ENCODE measurements around the gene CSF2RB. TPM values are rescaled to one million over a fixed set of nuclear protein-coding genes. Genes with fewer than 3 reads are reported as not detected.
A peak's percentile ranks its signal among the peaks of the same experiment; 100 is the strongest.

CSF2RB gene
- total and polyA plus RNA-seq, 2 donors (not counting 3 experiments of a cell fraction or from before 2014, with no cell fraction given) = 20.6 to 68.2 TPM

DNA sequence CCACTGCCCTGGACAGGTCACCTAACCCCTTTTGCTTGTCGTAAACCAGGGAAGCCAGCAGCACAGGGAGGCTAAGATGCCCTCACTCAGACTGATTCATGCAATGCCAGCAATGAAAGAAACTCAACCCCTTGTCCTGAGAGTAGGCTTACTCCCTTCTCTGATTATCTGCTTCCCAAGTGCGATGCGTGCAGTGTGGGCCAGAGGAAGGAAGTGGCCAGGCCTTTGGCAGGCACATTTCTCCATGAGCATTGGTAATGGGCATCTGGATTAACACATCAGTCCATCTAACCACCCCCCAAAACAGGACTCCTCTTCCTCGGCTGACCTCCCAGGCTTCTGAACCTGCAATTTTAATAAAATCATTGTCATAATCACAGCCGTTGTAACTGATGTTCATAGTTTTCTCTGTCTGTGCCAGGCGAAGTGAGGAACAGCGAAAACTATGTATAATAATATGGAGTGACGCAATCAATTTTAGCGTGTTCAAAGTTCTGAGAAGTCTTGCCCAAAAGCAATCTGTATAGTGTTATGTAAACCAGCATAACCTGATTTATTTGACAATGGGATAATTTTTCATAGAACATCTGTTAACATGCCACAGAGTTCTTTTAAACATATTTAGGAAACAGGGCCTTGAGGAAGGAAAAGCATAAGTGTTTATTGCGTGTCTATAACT, 71.9 kb downstream of the CSF2RB start:
- TF ChIP-seq, protein P1, sequence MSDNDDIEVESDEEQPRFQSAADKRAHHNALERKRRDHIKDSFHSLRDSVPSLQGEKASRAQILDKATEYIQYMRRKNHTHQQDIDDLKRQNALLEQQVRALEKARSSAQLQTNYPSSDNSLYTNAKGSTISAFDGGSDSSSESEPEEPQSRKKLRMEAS (IDR thresholded peaks at IDR 0.05; ENCODE audit: insufficient read depth, insufficient read length) = no peak
- TF ChIP-seq EZH2 (IDR thresholded peaks at IDR 0.05; ENCODE audit: borderline replicate concordance, low read depth, low read length, severe bottlenecking) = no peak
- no peak for TF ChIP-seq MYC (IDR thresholded peaks at IDR 0.05; ENCODE audit: low read depth, low read length)
- TF ChIP-seq JUN (IDR thresholded peaks at IDR 0.05; ENCODE audit: borderline replicate concordance, insufficient read depth, insufficient read length, low read depth) = no peak
- no peak for TF ChIP-seq POLR2A (IDR thresholded peaks at IDR 0.05; ENCODE audit: low read depth, low read length)
- TF ChIP-seq FOS (IDR thresholded peaks at IDR 0.05; ENCODE audit: borderline replicate concordance, insufficient read depth, low read length) = no peak
- no peak for DNase-seq (ENCODE audit: low read depth, low spot score)
- ChIA-PET POLR2A (no interaction called here), CTCF (no interaction called here)
- no peak for FAIRE-seq
- no TSS peak for BruUV-seq (replicated peaks)
- H3K79me2 ChIP-seq (ENCODE audit: control insufficient read depth, insufficient read depth, low read length) = no peaks in the 10 kb centered on the region
- H3K9me3 ChIP-seq (replicated peaks; ENCODE audit: control insufficient read depth, insufficient read depth, low read length) = peaks cover 2% of the 10 kb centered on the region
- no peaks in the 10 kb centered on the region for H3K4me1 ChIP-seq (ENCODE audit: control insufficient read depth, extremely low read depth, insufficient read depth, low read length)
- H3K36me3 ChIP-seq (ENCODE audit: control insufficient read depth in 2 of 2, extremely low read depth in 1 of 2, insufficient read depth in 2 of 2, low read length in 2 of 2) = no peaks in the 10 kb centered on the region
- peaks cover 5 to 8% of the 10 kb centered on the region in 2 experiments for H3K27me3 ChIP-seq (ENCODE audit: control insufficient read depth in 2 of 2, insufficient read depth in 2 of 2, low read length in 2 of 2)
- intact Hi-C loops (cut with micrococcal nuclease) (loop anchor here (10.0 kb wide), 1 partner anchor 421 kb away; no protein-coding TSS in a partner anchor), dilution Hi-C loops (cut with MboI; ENCODE audit: extremely low pct_ligation_motif_present, low sequenced_read_pairs) (no loop called here)
- H4K20me1 ChIP-seq (replicated peaks; ENCODE audit: control insufficient read depth, extremely low read depth, insufficient read depth, low read length) = no peaks in the 10 kb centered on the region
- no peak overlapping the region for H3K27ac ChIP-seq (ENCODE audit: insufficient read depth, low read depth, low read length)
- no peak overlapping the region for H2AFZ ChIP-seq (ENCODE audit: low read depth, low read length)
- H3K4me2 ChIP-seq (ENCODE audit: insufficient read depth, low read length) = no peak overlapping the region
- no peaks in the 10 kb centered on the region for H3K9me1 ChIP-seq (replicated peaks; ENCODE audit: control insufficient read depth, extremely low read depth, insufficient read depth, low read length)
- H3K9ac ChIP-seq (replicated peaks; ENCODE audit: extremely low read depth, insufficient read depth, low read length) = no peak overlapping the region
- H3K4me3 ChIP-seq (replicated peaks in 1 of 3; ENCODE audit: insufficient read depth in 1 of 3, low read depth in 1 of 3, low read length in 3 of 3) = no peak overlapping the region

DNA sequence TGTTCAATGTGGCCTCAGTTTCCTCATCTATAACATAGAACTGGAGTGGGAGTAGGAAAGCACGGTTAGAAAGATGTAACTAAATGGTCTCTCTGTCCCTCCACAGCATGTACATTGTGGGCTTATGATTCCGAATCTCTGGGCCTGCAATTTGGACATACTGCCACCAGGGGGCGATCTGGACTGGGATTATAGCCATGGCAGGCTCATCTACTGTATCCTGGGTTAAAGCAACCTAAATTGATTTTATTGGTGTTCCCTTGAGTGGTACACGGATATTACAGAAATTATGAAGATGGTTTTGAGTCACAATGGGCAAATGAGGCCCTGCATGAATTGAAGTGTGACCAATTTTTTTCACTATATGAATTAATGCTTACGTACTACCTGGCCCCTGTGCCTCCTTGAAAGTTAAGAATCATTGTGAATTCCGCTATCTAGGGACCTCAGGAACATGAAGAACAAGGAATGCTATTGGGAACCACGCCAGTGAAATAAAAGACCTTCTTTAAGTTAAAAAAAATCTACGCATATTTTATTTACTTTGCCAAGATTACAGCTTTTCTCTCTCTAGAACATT, 72.9 kb downstream of the CSF2RB start:
- Histone ChIP-seq H3K9me3 (replicated peaks; ENCODE audit: control insufficient read depth, insufficient read depth, low read length) (peaks cover 2% of the 10 kb centered on the region), H3K27ac (ENCODE audit: insufficient read depth, low read depth, low read length) (no peak overlapping the region), H3K9ac (replicated peaks; ENCODE audit: extremely low read depth, insufficient read depth, low read length) (no peak overlapping the region), H4K20me1 (replicated peaks; ENCODE audit: control insufficient read depth, extremely low read depth, insufficient read depth, low read length) (no peaks in the 10 kb centered on the region), H3K4me3 (replicated peaks in 1 of 3; ENCODE audit: insufficient read depth in 1 of 3, low read depth in 1 of 3, low read length in 3 of 3) (no peak overlapping the region), H3K36me3 (ENCODE audit: control insufficient read depth in 2 of 2, extremely low read depth in 1 of 2, insufficient read depth in 2 of 2, low read length in 2 of 2) (no peaks in the 10 kb centered on the region), H3K27me3 (ENCODE audit: control insufficient read depth in 2 of 2, insufficient read depth in 2 of 2, low read length in 2 of 2) (peaks cover 9 to 12% of the 10 kb centered on the region in 2 experiments), H3K9me1 (replicated peaks; ENCODE audit: control insufficient read depth, extremely low read depth, insufficient read depth, low read length) (no peaks in the 10 kb centered on the region), H3K79me2 (ENCODE audit: control insufficient read depth, insufficient read depth, low read length) (no peaks in the 10 kb centered on the region), H3K4me2 (ENCODE audit: insufficient read depth, low read length) (no peak overlapping the region), H3K4me1 (ENCODE audit: control insufficient read depth, extremely low read depth, insufficient read depth, low read length) (no peaks in the 10 kb centered on the region), H2AFZ (ENCODE audit: low read depth, low read length) (no peak overlapping the region)
- intact Hi-C loops (cut with micrococcal nuclease) = loop anchor here (1.0 to 10.0 kb wide), 2 partner anchors 58 to 422 kb away; no protein-coding TSS in a partner anchor
- no peak for FAIRE-seq
- no peak for TF ChIP-seq GATA2 (IDR thresholded peaks at IDR 0.05; ENCODE audit: insufficient read depth, insufficient read length, low read depth, low read length)
- TF ChIP-seq, protein P2, sequence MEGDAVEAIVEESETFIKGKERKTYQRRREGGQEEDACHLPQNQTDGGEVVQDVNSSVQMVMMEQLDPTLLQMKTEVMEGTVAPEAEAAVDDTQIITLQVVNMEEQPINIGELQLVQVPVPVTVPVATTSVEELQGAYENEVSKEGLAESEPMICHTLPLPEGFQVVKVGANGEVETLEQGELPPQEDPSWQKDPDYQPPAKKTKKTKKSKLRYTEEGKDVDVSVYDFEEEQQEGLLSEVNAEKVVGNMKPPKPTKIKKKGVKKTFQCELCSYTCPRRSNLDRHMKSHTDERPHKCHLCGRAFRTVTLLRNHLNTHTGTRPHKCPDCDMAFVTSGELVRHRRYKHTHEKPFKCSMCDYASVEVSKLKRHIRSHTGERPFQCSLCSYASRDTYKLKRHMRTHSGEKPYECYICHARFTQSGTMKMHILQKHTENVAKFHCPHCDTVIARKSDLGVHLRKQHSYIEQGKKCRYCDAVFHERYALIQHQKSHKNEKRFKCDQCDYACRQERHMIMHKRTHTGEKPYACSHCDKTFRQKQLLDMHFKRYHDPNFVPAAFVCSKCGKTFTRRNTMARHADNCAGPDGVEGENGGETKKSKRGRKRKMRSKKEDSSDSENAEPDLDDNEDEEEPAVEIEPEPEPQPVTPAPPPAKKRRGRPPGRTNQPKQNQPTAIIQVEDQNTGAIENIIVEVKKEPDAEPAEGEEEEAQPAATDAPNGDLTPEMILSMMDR (IDR thresholded peaks at IDR 0.05; ENCODE audit: extremely low read depth in 1 of 2, insufficient read depth in 1 of 2, low read depth in 1 of 2, low read length in 2 of 2) = peak; percentile 63 to 86
- CTCF ChIA-PET = interaction anchor here (0.9 to 1.1 kb wide), 2 partner anchors 57 to 212 kb away, joined by 3 to 4 read pairs; no protein-coding TSS in a partner anchor
- DNase-seq (ENCODE audit: low read depth, low spot score) = peak; percentile 13
- POLR2A ChIA-PET = no interaction called here
- no TSS peak for BruUV-seq (replicated peaks)
- dilution Hi-C loops (cut with MboI; ENCODE audit: extremely low pct_ligation_motif_present, low sequenced_read_pairs) = no loop called here
